Ovary (tissue), 9 donors: ENCODE measurements around the gene CA4. TPM values are rescaled to one million over a fixed set of nuclear protein-coding genes. Genes with fewer than 3 reads are reported as not detected.
A peak's percentile ranks its signal among the peaks of the same experiment; 100 is the strongest.

Source experiments
- DNase-seq, 5 donors: peaks; one replicate each; pipeline ENCODE4 v3.0.0-alpha.2; 2019 to 2020
- H3K27ac ChIP-seq, 2 donors: fragments of 200-600 bp; one replicate each; pipeline versions ENCODE4 v1.5.1 to v1.8.0; 2019 to 2022
- H3K27me3 ChIP-seq: fragments of 200-600 bp; one replicate; pipeline ENCODE4 v1.8.0; 2022
- H3K36me3 ChIP-seq: fragments of 200-600 bp; sonication (generic); one replicate; pipeline ENCODE4 v1.5.1; 2019
- H3K4me1 ChIP-seq: one replicate; pipeline ENCODE4 v1.8.1; 2013; ENCODE audit warnings: mild to moderate bottlenecking, moderate library complexity; ENCODE audit not compliant: insufficient read depth
- H3K4me3 ChIP-seq: fragments of 200-600 bp; sonication (generic); one replicate; pipeline ENCODE4 v1.5.1; 2017
- H3K9me3 ChIP-seq, 2 donors: fragments of 200-600 bp in 1 of 2; sonication (generic) in 1 of 2; one replicate each; pipeline versions ENCODE4 v1.5.1 to v1.8.1; 2013 to 2019; ENCODE audit warnings: mild to moderate bottlenecking in 1 of 2, moderate library complexity in 1 of 2
- EP300 ChIP-seq: sonication (generic); formaldehyde crosslinking; IDR thresholded peaks from one replicate; pipeline ENCODE4 v1.6.1; 2017; ENCODE audit warnings: antibody characterized with exemption
- POLR2A ChIP-seq: fragments of 450-650 bp; IDR thresholded peaks from one replicate; pipeline ENCODE4 v1.6.1; 2017; ENCODE audit warnings: antibody characterized with exemption, mild to moderate bottlenecking, moderate library complexity
- WGBS, 3 donors: extraction: QIAGEN DNeasy Blood & Tissue Kit in 1 of 3; methylation state at CpG; one replicate each; pipeline versions ENCODE4 v1.1.5 to v1.1.7; 2013 to 2017; 5-methylcytosine and 5-hydroxymethylcytosine counted together
- intact Hi-C, 4 donors: fragments of 100-400 bp; cut with DNase I; formaldehyde crosslinking; loops; one replicate each; pipeline versions ENCODE4 v1.11.0 to v1.15.1; 2022 to 2023
- polyA plus RNA-seq, 2 donors: library from polyadenylated mRNA; stranded (reverse); fragments of 200-250 nt in 1 of 2; fragments of 350-450 nt in 1 of 2; fragmentation: Illumina TruSeq in 1 of 2; extraction: RNeasy Lipid Tissue Mini Kit (QIAGEN cat#74804) in 1 of 2; gene quantifications; one replicate each; pipeline ENCODE4 v1.2.3, GENCODE V29; 2013 to 2014
- total RNA-seq, 7 donors: library from RNA; depleted of rRNA in 2 of 7; stranded (reverse); fragments of >200 nt in 2 of 7; fragmentation: NEBNext Ultra II Directional in 3 of 7; extraction: Animal tissue kit (Norgen Biotek cat#: 25700) in 3 of 7; gene quantifications; one replicate each; pipeline versions ENCODE4 v1.1.0 to v1.2.4, GENCODE V29; 2016 to 2023
- TF ChIP-seq, protein P1 (sequence below), 3 donors: fragments of 450-650 bp in 2 of 3; fragments of 200-600 bp in 1 of 3; IDR thresholded peaks; one replicate each; pipeline versions ENCODE4 v1.5.1 to v1.8.0; 2016 to 2022; ENCODE audit warnings: antibody characterized with exemption in 3 of 3, mild to moderate bottlenecking in 1 of 3
- donor health status: DM: no; HTN: no; CAD: no; lungs with moderate emphysema.
- donor health status: DM: no; HTN: no; CAD: no.
- donor health status: Bipolar disorder and iron deficiency.
- donor health status: DM: yes; HTN: yes; CAD: no.
- donor health status: DM: no; HTN: no; CAD: no.
- donor health status: DM: yes; HTN: yes; CAD: no.

The CA4 gene
- total and polyA plus RNA-seq, 9 donors: 1.1 to 39.3 (median 4.2) TPM

DNA sequence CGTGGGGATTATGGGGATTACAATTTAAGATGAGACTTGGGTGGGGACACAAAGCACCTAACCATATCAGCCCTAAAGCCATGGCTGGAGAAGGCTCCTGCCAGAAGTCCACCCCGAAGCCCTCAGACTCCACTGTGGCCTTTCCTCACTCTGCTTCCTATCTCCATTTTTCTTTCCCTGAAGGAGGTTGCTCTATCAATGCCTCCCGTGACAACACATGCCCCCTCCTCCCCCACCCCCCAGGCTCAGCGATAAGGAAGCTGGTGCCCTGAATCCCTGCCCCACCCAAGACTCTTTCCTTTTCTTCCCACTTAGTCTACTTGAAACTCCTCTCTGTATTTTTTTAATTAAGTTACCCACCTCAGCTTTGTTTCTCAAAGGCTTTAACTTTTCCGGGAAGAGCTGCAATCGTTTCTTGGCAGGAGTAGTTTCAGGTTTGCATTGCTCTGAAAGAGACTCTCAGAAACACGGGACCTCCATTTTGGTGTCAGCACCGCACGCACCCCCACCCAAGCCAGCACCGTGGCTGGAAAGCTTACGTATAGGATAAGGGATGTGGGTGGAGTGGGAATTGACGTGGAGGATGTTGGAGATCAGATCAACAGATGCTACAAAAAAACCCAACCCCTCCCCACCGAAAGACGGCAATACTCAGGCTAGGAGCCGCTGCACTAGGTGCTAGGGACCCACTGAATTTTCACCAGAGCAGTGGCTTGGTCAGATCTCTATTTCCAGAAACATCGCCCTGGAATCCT is 15.2 kb upstream of the CA4 start:
- WGBS, 3 donors: 8 to 10% (median 8%) methylated on average over 16 of the region's 16 CpGs
- H3K4me1 ChIP-seq: peaks cover 10% of the 10 kb centered on the region
- H3K9me3 ChIP-seq: no peaks in the 10 kb centered on the region
- peak in 2 of 5 donors; percentile 1 to 13 for DNase-seq
- no peaks in the 10 kb centered on the region for H3K27me3 ChIP-seq
- no peaks in the 10 kb centered on the region for H3K36me3 ChIP-seq
- H3K27ac ChIP-seq: peak overlapping the region in 1 of 2 donors; percentile 41
- TF ChIP-seq, protein P1, sequence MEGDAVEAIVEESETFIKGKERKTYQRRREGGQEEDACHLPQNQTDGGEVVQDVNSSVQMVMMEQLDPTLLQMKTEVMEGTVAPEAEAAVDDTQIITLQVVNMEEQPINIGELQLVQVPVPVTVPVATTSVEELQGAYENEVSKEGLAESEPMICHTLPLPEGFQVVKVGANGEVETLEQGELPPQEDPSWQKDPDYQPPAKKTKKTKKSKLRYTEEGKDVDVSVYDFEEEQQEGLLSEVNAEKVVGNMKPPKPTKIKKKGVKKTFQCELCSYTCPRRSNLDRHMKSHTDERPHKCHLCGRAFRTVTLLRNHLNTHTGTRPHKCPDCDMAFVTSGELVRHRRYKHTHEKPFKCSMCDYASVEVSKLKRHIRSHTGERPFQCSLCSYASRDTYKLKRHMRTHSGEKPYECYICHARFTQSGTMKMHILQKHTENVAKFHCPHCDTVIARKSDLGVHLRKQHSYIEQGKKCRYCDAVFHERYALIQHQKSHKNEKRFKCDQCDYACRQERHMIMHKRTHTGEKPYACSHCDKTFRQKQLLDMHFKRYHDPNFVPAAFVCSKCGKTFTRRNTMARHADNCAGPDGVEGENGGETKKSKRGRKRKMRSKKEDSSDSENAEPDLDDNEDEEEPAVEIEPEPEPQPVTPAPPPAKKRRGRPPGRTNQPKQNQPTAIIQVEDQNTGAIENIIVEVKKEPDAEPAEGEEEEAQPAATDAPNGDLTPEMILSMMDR (IDR thresholded peaks at IDR 0.05): no peak
- TF ChIP-seq POLR2A: no peak
- no peak for TF ChIP-seq EP300
- H3K4me3 ChIP-seq: peak overlapping the region; percentile 49
- intact Hi-C loops: loop anchor here in 1 of 4 donors (5.0 kb wide), 1 partner anchor 1353 kb away; no protein-coding TSS in a partner anchor

DNA sequence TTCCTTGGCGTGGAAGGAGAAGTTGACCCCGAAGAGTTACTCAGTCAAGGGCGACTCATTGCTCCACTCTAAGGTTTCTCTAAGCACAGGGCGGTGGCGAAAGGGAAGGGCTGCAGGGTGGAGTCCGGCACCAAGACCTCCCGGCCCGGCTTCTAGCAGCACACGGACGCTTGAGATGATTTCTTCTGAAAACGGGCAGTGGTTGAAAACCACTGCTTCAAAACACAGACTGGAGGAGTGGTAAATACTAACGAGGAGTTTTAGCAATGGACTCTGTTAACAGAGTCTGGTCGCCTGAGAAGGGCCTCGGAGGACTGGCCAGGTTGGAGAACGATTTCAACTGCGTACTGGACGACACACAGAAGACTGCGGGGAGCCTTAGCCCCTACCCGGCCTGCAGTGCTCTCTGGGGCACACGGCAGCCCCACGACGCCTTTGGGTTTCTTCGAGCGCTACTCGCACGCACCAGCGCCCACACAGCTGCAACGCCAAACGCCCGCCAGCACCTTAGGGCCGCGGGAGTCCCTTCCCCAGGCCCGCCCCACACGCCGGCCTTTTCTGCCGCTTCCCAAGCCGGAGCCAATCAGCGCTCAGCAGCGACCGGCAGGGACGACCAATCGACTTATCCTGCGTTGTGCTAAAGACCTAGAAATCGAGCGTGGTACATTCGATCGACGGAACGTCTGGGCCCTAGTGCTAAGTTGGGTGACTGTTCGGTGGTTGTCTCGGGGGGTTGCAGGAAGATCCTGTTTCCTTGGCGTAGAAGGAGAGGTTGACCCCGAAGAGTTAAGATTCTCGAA is 14.4 kb upstream of the CA4 start:
- H3K27ac ChIP-seq: peak overlapping the region in 1 of 2 donors; percentile 41
- intact Hi-C loops: no loop called here
- peak overlapping the region; percentile 49 for H3K4me3 ChIP-seq
- no peaks in the 10 kb centered on the region for H3K36me3 ChIP-seq
- TF ChIP-seq POLR2A (no peak), EP300 (no peak)
- TF ChIP-seq, protein P1 (IDR thresholded peaks at IDR 0.05): no peak
- no peaks in the 10 kb centered on the region for H3K27me3 ChIP-seq
- H3K4me1 ChIP-seq: peaks cover 11% of the 10 kb centered on the region
- WGBS, 3 donors: 2 to 3% (median 2%) methylated on average over 53 to 54 of the region's 54 CpGs
- peak; percentile 68 to 82 (median 77) for DNase-seq
- H3K9me3 ChIP-seq: no peaks in the 10 kb centered on the region

DNA sequence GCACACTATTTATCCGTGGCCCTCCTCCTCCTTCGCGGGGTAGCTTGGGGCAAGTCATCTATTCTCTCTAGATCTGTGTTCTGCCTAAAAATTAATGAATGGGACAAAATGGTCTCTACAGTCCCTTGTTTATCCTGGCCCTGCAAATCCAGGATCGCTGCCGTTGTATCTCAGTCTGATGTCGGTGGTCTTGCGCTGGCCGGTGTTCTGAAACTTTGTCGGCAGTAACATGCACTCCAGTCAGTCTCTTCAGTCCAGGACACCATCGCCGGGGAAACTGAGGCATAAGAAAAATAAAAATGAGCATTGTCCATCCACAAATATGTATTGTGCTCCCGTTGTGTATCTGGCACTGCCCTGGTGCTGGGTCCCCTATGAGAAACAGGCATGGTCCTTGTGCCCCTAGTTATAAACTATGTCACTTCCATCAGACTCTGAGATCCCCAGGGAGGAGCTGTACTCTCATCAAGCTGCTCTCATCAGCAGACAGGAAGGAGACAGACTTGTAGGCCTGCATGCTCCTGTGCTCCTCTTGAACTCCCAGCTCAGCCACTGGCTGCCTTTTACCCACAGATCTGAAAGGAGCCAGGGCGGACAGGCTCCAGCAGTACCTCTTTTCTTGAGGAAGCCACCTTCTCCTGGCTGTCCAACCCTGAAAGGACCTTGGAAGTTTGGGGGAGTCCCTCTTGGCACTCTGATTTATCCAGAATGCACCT is 13.7 kb upstream of the CA4 start:
- Histone ChIP-seq H3K9me3 (no peaks in the 10 kb centered on the region), H3K4me1 (peaks cover 11% of the 10 kb centered on the region), H3K4me3 (peak overlapping the region; percentile 49), H3K27me3 (no peaks in the 10 kb centered on the region), H3K36me3 (no peaks in the 10 kb centered on the region), H3K27ac (no peak overlapping the region)
- intact Hi-C loops: no loop called here
- TF ChIP-seq, protein P1 (IDR thresholded peaks at IDR 0.05): no peak
- TF ChIP-seq EP300 (no peak), POLR2A (no peak)
- DNase-seq: no peak
- 63 to 67% (median 66%) methylated on average over 13 of the region's 13 CpGs for WGBS, 3 donors

DNA sequence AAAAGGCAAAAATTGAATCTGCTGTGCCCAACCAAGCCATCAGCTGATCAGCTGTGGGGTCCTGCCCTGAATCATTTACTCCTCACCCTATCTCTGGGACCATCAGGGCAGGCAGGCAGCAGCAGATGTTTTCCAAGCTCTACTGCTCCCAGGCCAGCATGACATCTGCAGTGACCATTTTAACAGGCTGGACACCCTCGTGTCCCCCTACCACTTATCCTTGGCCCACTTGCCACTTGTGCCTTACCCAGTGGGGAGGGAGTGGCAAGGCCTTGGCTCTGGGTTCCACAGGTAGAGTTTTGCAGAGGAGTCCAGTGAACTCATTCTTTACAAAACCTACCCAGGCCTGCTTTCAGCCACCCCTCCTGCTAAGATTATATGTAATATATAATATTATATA is 12.0 kb upstream of the CA4 start:
- TF ChIP-seq POLR2A (no peak), EP300 (no peak)
- TF ChIP-seq, protein P1 (IDR thresholded peaks at IDR 0.05): no peak
- no peak overlapping the region for H3K27ac ChIP-seq
- H3K4me1 ChIP-seq: peaks cover 11% of the 10 kb centered on the region
- intact Hi-C loops: no loop called here
- H3K36me3 ChIP-seq: no peaks in the 10 kb centered on the region
- H3K27me3 ChIP-seq: no peaks in the 10 kb centered on the region
- H3K4me3 ChIP-seq: no peak overlapping the region
- no peak for DNase-seq
- no peaks in the 10 kb centered on the region for H3K9me3 ChIP-seq
- WGBS, 3 donors: 36 to 47% (median 38%) methylated on average over 1 of the region's 1 CpG
